ENCODE measurements around the gene TBX1. TPM values are rescaled to one million over a fixed set of nuclear protein-coding genes. Genes with fewer than 3 reads are reported as not detected.
A peak's percentile ranks its signal among the peaks of the same experiment; 100 is the strongest.

Gene TBX1
- total and polyA plus RNA-seq, 2 of the 8 experiments (the other 6 are each of a cell fraction or from before 2014, with no cell fraction given) = 0.28 TPM; not detected in 1

DNA sequence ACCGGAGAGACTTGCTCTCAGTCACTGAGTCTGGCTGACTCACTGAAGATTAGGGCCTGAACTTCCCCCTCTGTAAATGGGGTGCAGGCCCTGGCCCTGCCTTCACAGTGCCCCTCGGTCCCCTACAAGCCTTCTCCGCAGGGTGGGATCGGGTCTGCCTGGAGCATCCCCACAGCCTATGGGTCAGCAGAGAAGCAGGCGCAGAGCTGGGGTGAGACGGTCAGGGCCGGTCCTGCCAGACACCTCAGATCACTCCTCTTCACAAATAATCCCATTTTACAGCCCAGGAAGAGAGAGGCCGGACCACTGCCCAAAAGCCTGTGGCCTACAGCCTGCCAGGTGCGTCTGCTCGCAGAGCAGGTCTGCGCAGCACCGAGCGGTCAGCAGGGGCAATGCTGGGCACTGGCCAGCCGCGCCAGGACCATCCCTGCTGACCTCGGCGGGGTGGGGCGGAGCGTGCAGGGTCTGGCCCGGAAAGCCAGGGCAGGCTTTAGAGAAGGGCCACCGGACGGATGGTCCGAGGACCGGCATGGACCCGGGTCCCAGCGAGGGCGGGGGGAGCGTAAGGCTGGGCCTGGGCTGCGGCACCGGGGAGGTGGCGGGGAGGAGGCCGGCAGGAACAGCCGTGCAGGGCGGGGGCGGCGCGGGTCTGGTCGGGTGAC is 46.8 kb upstream of the TBX1 start:
- peak overlapping the region; percentile 64 for H3K56ac ChIP-seq (replicated peaks; ENCODE audit: insufficient read length, low read depth, low read length)
- no peaks in the 10 kb centered on the region; a peak in 1 of 4 replicates for H3K9me3 ChIP-seq (ENCODE audit: insufficient read depth in 2 of 2, low read depth in 1 of 2, low read length in 1 of 2)
- H2BK20ac ChIP-seq (ENCODE audit: low read length) = peak overlapping the region; percentile 61; the same call in 1 of the 2 replicates
- peak overlapping the region; percentile 47 to 77; a peak in 3 of 4 replicates for H3K4me2 ChIP-seq (ENCODE audit: insufficient read depth in 1 of 2, low read depth in 2 of 2, low read length in 2 of 2)
- H3K18ac ChIP-seq (ENCODE audit: extremely low read depth, low read length) = peak overlapping the region; percentile 60; the same call in 1 of the 2 replicates
- DNase-seq (ENCODE audit: low read depth in 1 of 2, low spot score in 2 of 2) (peak in 1 of 2 experiments; percentile 66), FAIRE-seq (no peak)
- H4K20me1 ChIP-seq (replicated peaks in 1 of 2; ENCODE audit: control insufficient read depth in 1 of 2, insufficient read depth in 2 of 2, low read length in 2 of 2) = peaks cover 0 to 4% of the 10 kb centered on the region in 2 experiments
- no peak overlapping the region for H2AK5ac ChIP-seq (ENCODE audit: low read depth, low read length)
- peaks cover 0 to 16% (median 10%) of the 10 kb centered on the region in 4 experiments; a peak in 5 of 7 replicates for H3K4me1 ChIP-seq (replicated peaks in 1 of 4; ENCODE audit: control insufficient read depth in 3 of 4, insufficient read depth in 4 of 4, low read length in 3 of 4)
- H4K91ac ChIP-seq (replicated peaks; ENCODE audit: insufficient read length, low read length) = peak overlapping the region; percentile 73
- no peaks in the 10 kb centered on the region; a peak in 1 of 8 replicates for H3K36me3 ChIP-seq (ENCODE audit: control insufficient read depth in 2 of 4, insufficient read depth in 4 of 4, low read length in 3 of 4)
- POLR2A ChIA-PET (ENCODE audit: partially characterized antibody) = no interaction called here
- H3K79me2 ChIP-seq (ENCODE audit: control insufficient read depth in 1 of 2, insufficient read depth in 2 of 2, low read length in 2 of 2) = no peaks in the 10 kb centered on the region
- H3K23ac ChIP-seq (ENCODE audit: insufficient read length) = no peak overlapping the region
- H2AFZ ChIP-seq (ENCODE audit: low read length) = no peak overlapping the region
- H2BK5ac ChIP-seq (ENCODE audit: low read depth, low read length) = 0 out of 2 replicates have a peak overlapping the region, but pooled peaks have one; percentile 32
- H3K79me1 ChIP-seq (ENCODE audit: low read depth, low read length) = no peaks in the 10 kb centered on the region; the same call in 1 of the 2 replicates
- H3K23me2 ChIP-seq (ENCODE audit: low read depth, low read length) = peaks cover 11% of the 10 kb centered on the region; the same call in 1 of the 2 replicates
- H3K9ac ChIP-seq (replicated peaks in 1 of 4; ENCODE audit: extremely low read depth in 1 of 4, low read depth in 3 of 4, low read length in 3 of 4) = no peak overlapping the region
- no peak overlapping the region; the same call in 1 of the 2 replicates for H4K8ac ChIP-seq (ENCODE audit: extremely low read depth, insufficient read depth, low read length)
- H3K14ac ChIP-seq (ENCODE audit: insufficient read length) = no peak overlapping the region
- WGBS, 2 experiments (ENCODE audit: extremely low coverage in 1 of 2, insufficient coverage in 1 of 2, insufficient read length in 1 of 2, insufficient replicate concordance in 2 of 2, low coverage in 1 of 2, low lambda C conversion rate in 2 of 2, missing lambda C conversion rate in 1 of 2) = 63% methylated on average over 15 of the region's 38 CpGs; no CpG with 5 or more reads in 1 of the 2 experiments
- peaks cover 7 to 55% (median 41%) of the 10 kb centered on the region in 4 experiments for H3K27me3 ChIP-seq (replicated peaks in 1 of 4; ENCODE audit: control insufficient read depth in 3 of 4, extremely low read depth in 1 of 4, insufficient read depth in 3 of 4, low read length in 3 of 4)
- H3K4me3 ChIP-seq (ENCODE audit: extremely low read depth in 1 of 4, insufficient read depth in 2 of 4, low read depth in 3 of 4, low read length in 4 of 4) = peak overlapping the region; percentile 29 to 54 (median 35); a peak in 7 of 8 replicates
- H2BK120ac ChIP-seq (replicated peaks; ENCODE audit: low read depth, low read length) = no peak overlapping the region
- H3K27ac ChIP-seq (ENCODE audit: low read depth, low read length) = no peak overlapping the region
- H2BK15ac ChIP-seq (ENCODE audit: low read length) = peak overlapping the region; percentile 94; the same call in 1 of the 2 replicates
- CTCF ChIA-PET (ENCODE audit: partially characterized antibody) = interaction anchor here (0.6 to 3.8 kb wide), 2 partner anchors 9 to 52 kb away, joined by 3 to 24 read pairs; no protein-coding TSS in a partner anchor
- H3K4ac ChIP-seq (replicated peaks; ENCODE audit: insufficient read length, low read depth, low read length) = peak overlapping the region; percentile 83
- H2BK12ac ChIP-seq (ENCODE audit: low read depth, low read length) = peak overlapping the region; percentile 88; the same call in 1 of the 2 replicates
- no peak overlapping the region for H4K5ac ChIP-seq (ENCODE audit: insufficient read length, low read depth, low read length)
- TF ChIP-seq EP300 (IDR thresholded peaks at IDR 0.05; ENCODE audit: borderline replicate concordance in 1 of 2, low read depth in 2 of 2, low read length in 2 of 2) (peak in 1 of 2 experiments; percentile 31; a peak in 1 of 3 replicates), MAFK (IDR thresholded peaks at IDR 0.05; ENCODE audit: low read depth, low read length) (no peak), HDAC6 (IDR thresholded peaks at IDR 0.05; ENCODE audit: low read depth, low read length) (no peak), CHD1 (IDR thresholded peaks at IDR 0.05; ENCODE audit: low read depth, low read length) (no peak), EZH2 (IDR thresholded peaks at IDR 0.05; ENCODE audit: low read depth, low read length, severe bottlenecking) (peak; percentile 46), EGR1 (IDR thresholded peaks at IDR 0.05; ENCODE audit: borderline replicate concordance, low read depth, low read length) (0 out of 2 replicates have a peak, but pooled peaks have one; percentile 10), CREB1 (IDR thresholded peaks at IDR 0.05) (no peak), BRCA1 (IDR thresholded peaks at IDR 0.05; ENCODE audit: low read depth, low read length) (no peak)
- TF ChIP-seq, protein P1, sequence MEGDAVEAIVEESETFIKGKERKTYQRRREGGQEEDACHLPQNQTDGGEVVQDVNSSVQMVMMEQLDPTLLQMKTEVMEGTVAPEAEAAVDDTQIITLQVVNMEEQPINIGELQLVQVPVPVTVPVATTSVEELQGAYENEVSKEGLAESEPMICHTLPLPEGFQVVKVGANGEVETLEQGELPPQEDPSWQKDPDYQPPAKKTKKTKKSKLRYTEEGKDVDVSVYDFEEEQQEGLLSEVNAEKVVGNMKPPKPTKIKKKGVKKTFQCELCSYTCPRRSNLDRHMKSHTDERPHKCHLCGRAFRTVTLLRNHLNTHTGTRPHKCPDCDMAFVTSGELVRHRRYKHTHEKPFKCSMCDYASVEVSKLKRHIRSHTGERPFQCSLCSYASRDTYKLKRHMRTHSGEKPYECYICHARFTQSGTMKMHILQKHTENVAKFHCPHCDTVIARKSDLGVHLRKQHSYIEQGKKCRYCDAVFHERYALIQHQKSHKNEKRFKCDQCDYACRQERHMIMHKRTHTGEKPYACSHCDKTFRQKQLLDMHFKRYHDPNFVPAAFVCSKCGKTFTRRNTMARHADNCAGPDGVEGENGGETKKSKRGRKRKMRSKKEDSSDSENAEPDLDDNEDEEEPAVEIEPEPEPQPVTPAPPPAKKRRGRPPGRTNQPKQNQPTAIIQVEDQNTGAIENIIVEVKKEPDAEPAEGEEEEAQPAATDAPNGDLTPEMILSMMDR (IDR thresholded peaks at IDR 0.05; ENCODE audit: control extremely low read depth in 1 of 3, insufficient read depth in 1 of 3, low read depth in 1 of 3, low read length in 3 of 3) = peak in 1 of 3 experiments; percentile 2; a peak in 1 of 4 replicates
